ENCODE results near the gene MRPL47. TPM values are rescaled to one million over a fixed set of nuclear protein-coding genes. Genes with fewer than 3 reads are reported as not detected.

The MRPL47 gene
- total RNA-seq, 1 donor from 2014 or later: 24.5 TPM

DNA sequence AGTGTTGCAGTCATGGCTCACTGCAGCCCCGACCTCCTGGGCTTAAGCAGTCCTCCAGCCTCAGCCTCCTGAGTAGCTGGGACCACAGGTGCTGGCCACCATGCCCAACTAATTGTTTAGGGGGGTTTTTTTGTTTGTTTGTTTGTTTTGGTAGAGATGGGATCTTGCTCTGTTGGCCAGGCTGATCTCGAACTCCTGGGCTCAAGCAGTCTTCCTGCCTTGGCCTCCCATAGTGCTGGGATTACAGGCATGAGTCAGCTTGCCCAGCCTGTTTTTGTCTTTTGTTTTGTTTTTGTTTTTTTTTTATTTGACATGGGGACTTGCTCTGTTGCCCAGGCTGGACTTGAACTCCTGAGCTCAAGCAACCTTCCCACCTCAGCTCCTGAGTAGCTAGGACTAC lies 17.6 kb upstream of the MRPL47 start:
- no peaks in the 10 kb centered on the region for H3K27me3 ChIP-seq
- ATAC-seq: no peak
- H3K36me3 ChIP-seq: peaks cover 70% of the 10 kb centered on the region
- no peaks in the 10 kb centered on the region for H3K9me3 ChIP-seq
- no peak overlapping the region for H3K27ac ChIP-seq
- intact Hi-C loops (cut with DNase I): no loop called here
- TF ChIP-seq, protein P1, sequence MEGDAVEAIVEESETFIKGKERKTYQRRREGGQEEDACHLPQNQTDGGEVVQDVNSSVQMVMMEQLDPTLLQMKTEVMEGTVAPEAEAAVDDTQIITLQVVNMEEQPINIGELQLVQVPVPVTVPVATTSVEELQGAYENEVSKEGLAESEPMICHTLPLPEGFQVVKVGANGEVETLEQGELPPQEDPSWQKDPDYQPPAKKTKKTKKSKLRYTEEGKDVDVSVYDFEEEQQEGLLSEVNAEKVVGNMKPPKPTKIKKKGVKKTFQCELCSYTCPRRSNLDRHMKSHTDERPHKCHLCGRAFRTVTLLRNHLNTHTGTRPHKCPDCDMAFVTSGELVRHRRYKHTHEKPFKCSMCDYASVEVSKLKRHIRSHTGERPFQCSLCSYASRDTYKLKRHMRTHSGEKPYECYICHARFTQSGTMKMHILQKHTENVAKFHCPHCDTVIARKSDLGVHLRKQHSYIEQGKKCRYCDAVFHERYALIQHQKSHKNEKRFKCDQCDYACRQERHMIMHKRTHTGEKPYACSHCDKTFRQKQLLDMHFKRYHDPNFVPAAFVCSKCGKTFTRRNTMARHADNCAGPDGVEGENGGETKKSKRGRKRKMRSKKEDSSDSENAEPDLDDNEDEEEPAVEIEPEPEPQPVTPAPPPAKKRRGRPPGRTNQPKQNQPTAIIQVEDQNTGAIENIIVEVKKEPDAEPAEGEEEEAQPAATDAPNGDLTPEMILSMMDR (IDR thresholded peaks at IDR 0.05): no peak
- no peak for DNase-seq
- H3K4me1 ChIP-seq: no peaks in the 10 kb centered on the region
- no peak overlapping the region for H3K4me3 ChIP-seq

DNA sequence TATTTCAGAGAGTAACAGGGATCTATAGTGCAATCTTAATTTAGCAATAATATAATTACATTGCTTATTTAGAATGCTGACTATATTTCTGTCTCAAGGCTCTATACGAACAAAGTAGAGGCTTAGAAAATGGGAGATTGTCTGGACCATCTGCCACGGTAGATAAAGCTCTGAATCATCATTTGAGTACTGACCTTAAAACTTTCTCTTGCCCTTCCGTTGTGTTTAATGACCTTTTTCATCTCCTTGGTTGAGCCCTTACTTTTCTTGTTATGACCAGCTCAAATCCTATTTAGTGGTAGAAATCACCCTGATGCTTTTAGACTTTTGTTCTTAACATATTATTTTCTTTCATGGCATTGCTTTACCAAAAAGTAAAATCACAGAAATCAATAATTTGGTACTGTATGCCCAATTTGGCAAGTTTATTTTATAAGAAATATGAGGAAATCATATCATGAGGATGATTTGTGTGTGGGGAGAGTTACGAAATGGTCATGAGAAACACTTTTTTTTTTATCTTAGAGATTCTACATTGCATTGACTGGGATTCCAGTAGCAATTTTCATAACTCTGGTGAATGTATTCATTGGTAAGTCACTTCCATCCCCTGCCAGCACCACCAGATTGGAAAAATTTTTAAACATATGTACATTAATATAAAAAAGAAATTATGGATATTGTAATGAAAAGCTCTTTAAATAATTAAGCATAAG lies 11.2 kb upstream of the MRPL47 start:
- no peak for ATAC-seq
- H3K36me3 ChIP-seq: peaks cover 36% of the 10 kb centered on the region
- no peaks in the 10 kb centered on the region for H3K9me3 ChIP-seq
- no peak overlapping the region for H3K4me3 ChIP-seq
- no peaks in the 10 kb centered on the region for H3K27me3 ChIP-seq
- H3K4me1 ChIP-seq: no peaks in the 10 kb centered on the region
- H3K27ac ChIP-seq: no peak overlapping the region
- DNase-seq: no peak
- TF ChIP-seq, protein P1 (IDR thresholded peaks at IDR 0.05): no peak
- intact Hi-C loops (cut with DNase I): no loop called here

DNA sequence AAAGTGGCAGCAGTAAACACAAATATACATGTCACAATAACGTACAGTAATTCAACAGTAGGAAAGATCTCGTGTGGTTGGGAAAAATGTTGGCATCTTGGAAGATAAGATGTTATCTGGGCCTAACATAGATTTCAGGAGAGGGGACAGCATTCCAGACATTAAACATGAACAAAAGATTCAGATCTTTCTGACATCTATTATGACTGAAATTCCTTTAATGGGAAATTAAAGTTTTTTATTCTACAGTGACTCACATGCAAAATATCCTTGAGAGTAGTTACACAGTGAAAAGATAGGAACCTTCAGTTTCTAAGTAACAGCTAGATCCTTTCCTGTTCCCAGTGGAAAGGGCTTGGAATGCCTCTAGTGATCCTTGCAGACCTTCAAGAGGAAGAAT lies 9.4 kb upstream of the MRPL47 start:
- no peak for ATAC-seq
- Histone ChIP-seq H3K27me3 (no peaks in the 10 kb centered on the region), H3K9me3 (no peaks in the 10 kb centered on the region), H3K4me1 (no peaks in the 10 kb centered on the region), H3K36me3 (peaks cover 38% of the 10 kb centered on the region), H3K27ac (no peak overlapping the region), H3K4me3 (no peak overlapping the region)
- TF ChIP-seq, protein P1 (IDR thresholded peaks at IDR 0.05): no peak
- intact Hi-C loops (cut with DNase I): no loop called here
- DNase-seq: no peak

DNA sequence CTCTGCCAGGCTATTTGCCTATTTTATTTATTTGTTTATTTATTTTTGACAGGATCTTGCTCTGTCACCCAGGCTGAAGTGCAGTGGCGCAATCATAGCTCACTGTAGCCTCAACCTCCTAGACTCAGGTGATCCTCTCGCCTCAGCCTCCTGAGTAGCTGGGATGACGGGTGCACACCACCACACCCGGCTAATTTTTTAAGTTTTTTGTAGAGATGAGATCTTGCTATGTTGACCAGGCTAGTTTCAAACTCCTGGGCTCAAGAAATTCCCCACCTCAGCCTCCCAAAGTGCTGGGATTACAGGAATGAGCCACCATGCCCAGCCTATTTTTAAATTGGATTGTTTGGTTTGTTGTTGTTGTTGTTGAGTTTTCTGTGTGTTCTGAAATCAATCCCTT lies 5.6 kb upstream of the MRPL47 start:
- H3K36me3 ChIP-seq: peaks cover 26% of the 10 kb centered on the region
- ATAC-seq (no peak), DNase-seq (no peak)
- H3K4me1 ChIP-seq: peaks cover 10% of the 10 kb centered on the region
- no peaks in the 10 kb centered on the region for H3K27me3 ChIP-seq
- TF ChIP-seq, protein P1 (IDR thresholded peaks at IDR 0.05): no peak
- intact Hi-C loops (cut with DNase I): no loop called here
- H3K27ac ChIP-seq: no peak overlapping the region
- no peaks in the 10 kb centered on the region for H3K9me3 ChIP-seq
- H3K4me3 ChIP-seq: no peak overlapping the region

DNA sequence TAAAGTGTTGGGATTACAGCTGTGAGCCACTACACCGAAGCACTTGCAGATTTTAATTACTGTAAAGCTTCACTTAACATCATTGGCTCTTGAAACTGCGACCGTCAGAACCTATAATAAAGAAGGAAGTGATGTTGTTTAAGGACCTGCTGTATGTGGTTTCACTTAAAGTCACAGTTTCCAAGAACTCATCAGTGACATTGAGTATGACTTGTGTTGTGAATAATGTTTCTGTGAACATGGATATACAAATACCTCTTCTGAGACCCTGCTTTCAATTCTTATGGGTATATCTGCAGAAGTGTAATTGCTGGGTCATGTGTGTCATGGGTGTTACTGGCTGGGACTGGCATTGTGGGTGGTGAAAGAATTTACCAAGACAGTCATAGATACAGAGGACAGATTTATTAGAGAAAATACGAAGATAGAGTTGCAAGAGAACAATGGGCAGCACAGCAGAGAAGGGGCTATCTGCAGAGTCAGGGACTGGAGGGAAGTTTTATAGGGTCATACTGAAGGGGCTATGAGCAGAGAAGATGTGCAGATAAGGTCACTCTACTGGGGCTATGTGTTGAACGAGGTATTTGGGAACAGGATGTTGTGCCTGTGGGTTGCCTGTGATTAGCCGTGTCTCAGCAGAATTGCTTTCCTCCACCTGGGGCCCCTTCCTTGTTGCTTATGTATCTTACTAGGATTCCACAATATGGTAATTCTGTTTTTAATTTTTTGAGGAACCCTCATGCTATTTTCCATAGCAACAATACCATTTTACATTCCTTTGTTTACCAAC lies 4.7 kb upstream of the MRPL47 start:
- H3K9me3 ChIP-seq: no peaks in the 10 kb centered on the region
- TF ChIP-seq, protein P1 (IDR thresholded peaks at IDR 0.05): no peak
- no peaks in the 10 kb centered on the region for H3K27me3 ChIP-seq
- intact Hi-C loops (cut with DNase I): no loop called here
- DNase-seq (no peak), ATAC-seq (no peak)
- peaks cover 26% of the 10 kb centered on the region for H3K36me3 ChIP-seq
- H3K27ac ChIP-seq: no peak overlapping the region
- H3K4me3 ChIP-seq: no peak overlapping the region
- H3K4me1 ChIP-seq: peaks cover 10% of the 10 kb centered on the region
